ENCODE results near the gene C1orf35.

C1orf35 gene

DNA sequence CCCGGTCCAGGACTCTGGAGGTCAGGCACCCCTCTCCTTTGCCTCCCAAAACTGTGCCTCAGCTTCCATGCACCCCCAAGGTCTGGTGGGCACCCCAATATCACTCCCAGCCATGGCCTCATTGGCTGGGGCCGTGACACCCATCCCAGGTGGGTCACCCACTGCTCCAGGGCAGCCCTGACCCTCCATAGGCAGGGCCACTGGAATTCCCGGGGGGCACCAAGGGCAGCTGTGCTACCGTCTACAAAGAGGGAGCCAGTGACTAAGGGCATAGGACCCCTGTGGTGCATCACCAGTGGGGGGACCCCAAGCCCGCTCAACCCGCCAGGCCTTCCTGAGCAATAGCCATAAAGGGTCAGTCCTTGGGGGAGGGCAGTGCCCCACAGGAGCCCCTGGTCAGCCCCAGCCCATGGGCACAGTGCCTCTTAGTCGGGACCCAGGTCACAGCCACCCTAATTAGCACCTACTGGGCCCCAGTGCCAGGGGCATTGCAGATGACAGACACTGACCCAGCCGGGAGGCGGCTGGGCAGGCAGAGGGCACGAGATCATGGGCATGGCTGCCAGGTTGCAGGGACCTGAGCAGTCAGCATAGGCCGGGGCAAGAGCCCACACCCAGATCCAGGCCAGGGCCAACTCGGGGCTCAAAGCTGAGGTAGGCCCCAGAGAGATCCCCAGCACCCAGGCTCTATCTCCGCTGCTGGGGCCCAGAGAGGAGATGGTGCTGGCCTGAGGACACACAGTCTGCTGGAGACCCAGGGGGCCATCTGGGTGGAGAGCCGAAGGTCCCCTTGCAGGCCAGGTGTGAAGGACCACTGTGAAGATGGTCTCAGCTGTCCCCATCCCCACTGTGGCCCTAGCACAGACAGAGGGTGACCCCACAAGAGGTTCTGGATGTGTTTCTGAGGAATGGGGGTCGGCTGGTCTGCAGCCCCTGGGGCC, 39.6 kb downstream of the C1orf35 start:
- DNase-seq (ENCODE audit: low spot score): no peak

DNA sequence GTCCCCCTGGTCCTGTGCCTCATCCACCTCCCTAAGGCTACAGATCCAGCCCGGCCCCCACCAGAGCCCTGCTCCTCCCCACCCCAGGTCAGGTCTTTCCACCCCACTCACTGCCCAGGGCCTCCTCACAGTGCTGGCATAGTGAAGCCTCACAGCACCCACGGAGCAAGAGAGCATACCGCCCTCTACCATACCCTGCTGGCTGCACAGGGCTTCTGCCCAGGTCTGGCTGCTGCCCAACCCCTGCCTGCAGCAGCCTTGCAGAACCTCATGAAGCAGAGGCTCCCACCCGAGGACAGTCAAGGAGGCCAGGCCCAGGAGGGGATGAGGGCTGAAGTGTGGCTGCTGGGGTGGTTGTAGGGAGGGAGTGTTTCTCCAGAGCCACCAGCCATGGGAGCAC, 40.3 kb downstream of the C1orf35 start:
- no peak for DNase-seq (ENCODE audit: low spot score)

DNA sequence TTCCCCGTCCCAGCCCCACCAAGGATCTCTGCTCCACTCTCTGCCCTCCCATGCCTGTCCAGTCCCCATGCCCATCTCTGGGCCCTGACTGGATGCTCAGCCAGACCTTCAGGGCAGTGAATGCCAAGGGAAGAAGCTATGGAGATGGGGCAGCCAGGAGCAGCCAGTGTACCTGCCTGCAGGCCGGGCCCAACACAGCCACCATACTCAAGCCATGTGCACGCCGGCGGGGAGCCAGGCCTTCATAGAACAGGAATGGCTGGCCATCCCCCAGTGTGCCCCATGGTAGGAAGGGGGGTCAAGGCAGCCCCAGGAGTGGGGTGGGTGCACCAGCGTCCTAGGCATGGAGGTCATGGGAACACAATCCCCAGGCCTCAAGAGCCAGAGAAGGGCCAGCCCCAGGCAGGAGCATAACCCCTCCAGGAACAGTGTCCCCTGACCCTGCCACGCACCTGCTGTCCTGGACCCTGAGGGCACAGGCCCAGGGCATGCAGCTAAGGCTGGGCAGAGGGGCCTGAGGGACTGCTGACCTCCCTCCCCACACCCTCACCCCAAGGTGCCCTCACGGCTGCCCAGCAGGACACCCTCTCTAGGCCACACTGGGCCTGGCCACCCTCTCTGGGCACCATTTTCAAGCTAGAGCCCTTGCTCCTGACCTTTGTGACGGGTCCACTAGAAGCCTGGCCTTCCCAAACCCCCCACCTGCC, 40.9 kb downstream of the C1orf35 start:
- DNase-seq (ENCODE audit: low spot score): no peak

DNA sequence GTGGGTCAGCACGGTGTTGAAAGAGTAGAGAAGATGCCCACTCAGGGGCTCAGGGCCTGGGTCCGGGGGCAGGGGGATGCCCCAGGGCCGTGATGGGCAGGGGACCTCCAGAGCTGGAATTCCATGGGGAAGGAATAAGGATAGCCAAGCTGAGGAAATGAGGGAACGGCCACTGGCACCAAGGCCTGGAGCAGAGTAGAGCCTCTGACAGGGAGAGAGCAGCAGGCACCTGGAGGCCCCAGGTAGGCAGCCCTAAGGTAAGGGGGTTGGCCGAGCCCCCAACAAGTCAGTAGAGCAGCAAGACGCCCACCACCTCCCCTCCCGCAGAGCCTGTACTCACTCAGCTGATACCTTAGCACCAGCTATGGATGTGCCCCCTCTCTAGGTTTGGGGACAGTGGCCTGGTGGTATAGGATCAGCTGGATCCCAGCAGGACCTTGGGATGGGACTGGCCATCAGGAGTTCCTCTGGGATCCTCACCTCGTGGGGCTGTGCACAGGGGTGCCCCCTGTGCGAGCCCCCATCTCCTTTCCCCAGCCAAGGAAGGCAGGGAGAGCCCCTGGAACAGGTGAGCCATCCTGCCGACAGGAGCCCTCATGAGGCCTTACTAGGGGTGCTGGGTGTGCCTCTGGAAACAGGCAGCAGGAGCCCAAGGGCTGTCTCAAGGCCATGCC, 41.6 kb downstream of the C1orf35 start:
- DNase-seq (ENCODE audit: low spot score): no peak

DNA sequence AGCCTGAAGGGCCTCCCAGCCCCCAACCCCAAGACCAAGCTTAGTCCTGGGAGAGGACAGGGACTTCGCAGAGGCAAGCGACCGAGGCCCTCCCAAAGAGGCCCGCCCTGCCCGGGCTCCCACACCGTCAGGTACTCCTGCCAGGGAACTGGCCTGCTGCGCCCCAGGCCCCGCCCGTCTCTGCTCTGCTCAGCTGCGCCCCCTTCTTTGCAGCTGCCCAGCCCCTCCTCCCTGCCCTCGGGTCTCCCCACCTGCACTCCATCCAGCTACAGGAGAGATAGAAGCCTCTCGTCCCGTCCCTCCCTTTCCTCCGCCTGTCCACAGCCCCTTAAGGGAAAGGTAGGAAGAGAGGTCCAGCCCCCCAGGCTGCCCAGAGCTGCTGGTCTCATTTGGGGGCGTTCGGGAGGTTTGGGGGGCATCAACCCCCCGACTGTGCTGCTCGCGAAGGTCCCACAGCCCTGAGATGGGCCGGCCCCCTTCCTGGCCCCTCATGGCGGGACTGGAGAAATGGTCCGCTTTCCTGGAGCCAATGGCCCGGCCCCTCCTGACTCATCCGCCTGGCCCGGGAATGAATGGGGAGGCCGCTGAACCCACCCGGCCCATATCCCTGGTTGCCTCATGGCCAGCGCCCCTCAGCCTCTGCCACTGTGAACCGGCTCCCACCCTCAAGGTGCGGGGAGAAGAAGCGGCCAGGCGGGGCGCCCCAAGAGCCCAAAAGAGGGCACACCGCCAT, 42.5 kb downstream of the C1orf35 start:
- peak; percentile 14 for DNase-seq (ENCODE audit: low spot score)

DNA sequence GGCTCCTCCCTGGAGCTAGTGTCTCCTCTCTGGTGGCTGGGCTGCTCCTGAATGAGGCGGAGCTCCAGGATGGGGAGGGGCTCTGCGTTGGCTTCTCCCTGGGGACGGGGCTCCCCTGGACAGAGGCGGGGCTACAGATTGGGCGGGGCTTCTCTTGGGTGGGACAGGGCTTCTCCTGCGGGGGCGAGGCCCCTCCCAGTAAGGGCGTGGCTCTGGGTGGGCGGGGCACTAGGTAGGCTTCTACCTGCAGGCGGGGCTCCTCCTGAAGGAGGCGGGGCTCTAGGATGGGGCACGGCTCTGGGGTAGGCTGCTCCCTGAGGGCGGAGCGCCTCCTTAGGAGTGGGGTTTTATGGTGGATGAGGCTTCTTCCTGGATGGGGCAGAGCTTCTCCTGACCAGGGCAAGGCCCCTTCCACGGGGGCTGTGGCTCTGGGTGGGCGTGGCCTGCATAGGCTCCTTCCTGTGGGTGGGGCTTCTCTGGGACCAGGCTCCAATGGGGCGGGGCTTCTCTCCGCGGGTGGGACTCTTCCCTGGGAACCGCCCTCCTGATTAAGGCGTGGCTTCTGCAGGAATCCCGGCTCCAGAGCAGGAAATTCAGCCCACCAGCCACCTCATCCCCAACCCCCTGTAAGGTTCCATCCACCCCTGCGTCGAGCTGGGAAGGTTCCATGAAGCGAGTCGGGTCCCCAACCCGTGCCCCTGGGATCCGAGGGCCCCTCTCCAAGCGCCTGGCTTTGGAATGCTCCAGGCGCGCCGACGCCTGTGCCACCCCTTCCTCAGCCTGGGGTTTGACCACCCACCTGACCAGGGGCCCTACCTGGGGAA, 43.3 kb downstream of the C1orf35 start:
- no peak for DNase-seq (ENCODE audit: low spot score)

DNA sequence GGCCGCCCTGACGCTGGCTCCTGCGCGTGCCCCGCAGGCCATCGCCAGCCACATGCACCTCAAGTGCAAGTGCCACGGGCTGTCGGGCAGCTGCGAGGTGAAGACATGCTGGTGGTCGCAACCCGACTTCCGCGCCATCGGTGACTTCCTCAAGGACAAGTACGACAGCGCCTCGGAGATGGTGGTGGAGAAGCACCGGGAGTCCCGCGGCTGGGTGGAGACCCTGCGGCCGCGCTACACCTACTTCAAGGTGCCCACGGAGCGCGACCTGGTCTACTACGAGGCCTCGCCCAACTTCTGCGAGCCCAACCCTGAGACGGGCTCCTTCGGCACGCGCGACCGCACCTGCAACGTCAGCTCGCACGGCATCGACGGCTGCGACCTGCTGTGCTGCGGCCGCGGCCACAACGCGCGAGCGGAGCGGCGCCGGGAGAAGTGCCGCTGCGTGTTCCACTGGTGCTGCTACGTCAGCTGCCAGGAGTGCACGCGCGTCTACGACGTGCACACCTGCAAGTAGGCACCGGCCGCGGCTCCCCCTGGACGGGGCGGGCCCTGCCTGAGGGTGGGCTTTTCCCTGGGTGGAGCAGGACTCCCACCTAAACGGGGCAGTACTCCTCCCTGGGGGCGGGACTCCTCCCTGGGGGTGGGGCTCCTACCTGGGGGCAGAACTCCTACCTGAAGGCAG, 44.0 kb downstream of the C1orf35 start:
- no peak for DNase-seq (ENCODE audit: low spot score)

DNA sequence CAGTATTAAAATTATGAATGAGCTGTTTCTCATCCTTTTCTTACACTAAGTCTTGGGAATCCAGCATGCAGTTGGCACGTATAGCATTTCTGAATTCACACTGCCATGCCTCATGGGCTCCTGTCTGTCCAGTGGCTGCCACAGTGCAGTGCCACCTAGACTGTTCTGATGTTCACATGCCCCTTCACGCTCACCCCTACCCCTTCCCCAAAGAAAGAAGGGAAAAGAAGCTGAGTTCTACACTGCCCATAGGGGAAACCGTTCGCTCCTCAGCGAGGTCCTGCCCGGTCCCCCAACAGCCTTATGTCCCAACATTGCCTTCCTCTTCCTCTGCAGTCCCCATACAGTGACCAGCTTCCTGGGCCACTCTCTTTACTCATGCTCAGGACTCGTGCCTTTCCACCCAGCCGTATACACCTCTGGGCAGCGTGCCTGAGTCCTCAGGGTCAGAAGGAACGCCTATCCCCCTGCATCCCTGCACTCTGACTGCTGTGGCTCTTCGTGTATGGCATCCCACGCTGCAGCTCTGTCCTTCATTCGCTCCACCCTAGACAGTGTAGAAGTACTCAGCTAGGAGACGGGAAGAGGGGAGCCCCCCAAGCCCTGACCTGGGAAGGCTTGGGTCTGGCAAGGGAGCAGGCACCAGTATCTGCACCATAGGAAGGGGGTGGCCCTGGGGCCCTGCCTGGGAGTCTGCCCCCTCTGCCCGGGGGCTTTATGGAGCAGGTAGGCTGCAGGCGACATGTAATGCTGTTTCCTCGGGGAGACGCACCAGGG, 44.8 kb downstream of the C1orf35 start:
- no peak for DNase-seq (ENCODE audit: low spot score)

All from kidney capillary endothelial cell (primary cell).